H4 (cell line): ENCODE results near the gene PNISR. TPM values are rescaled to one million over a fixed set of nuclear protein-coding genes. Genes with fewer than 3 reads are reported as not detected.

Experiments used
- total RNA-seq: library from RNA; depleted of rRNA; stranded (reverse); fragments of >200 nt; shearing (Covaris generic); gene quantifications from 2 replicates; pipeline ENCODE4 v1.2.3, GENCODE V29; 2014; rRNA removed

The PNISR gene
- total RNA-seq, 1 experiment from 2014 or later: 22.4 TPM

Other genes starting within 250 kb of the PNISR start
- gene FAXC, start 75.6 kb downstream of the PNISR start, total RNA-seq: 6.0 and 13.0 TPM in 2 replicates
- gene COQ3, start 31.1 kb downstream of the PNISR start, total RNA-seq: 19.0 and 21.5 TPM in 2 replicates
- 5.6 and 7.7 TPM in 2 replicates for gene USP45, start 90.1 kb upstream of the PNISR start, total RNA-seq
- gene CCNC, start 143.4 kb upstream of the PNISR start, total RNA-seq: 77.1 and 94.4 TPM in 2 replicates
- gene PRDM13, start 181.5 kb upstream of the PNISR start, total RNA-seq: not detected in 2 replicates